NCI-H1092 (cell line): ENCODE data around the gene AHCYL2.
"Not testable (repeated sequence)": the region's sequence is repeated elsewhere in the genome, so short reads cannot be mapped to it uniquely, and the experiment has no call there.

Experiments used
- DNase-seq: peaks from one replicate; lab custom pipeline; 2025; lab: John Stamatoyannopoulos, UW

AHCYL2 gene

GRCh38 chr7:129209067-129209926, 15.5 kb upstream of the AHCYL2 start:
- DNase-seq: no peak

GRCh38 chr7:129210256-129210988, 14.4 kb upstream of the AHCYL2 start:
- DNase-seq: peak; percentile 77

GRCh38 chr7:129210989-129211312, 13.9 kb upstream of the AHCYL2 start:
- DNase-seq: no peak

- no peak for DNase-seq
These were observed 12.7 kb upstream of the AHCYL2 start for GRCh38 chr7:129212126-129212525.

- no peak for DNase-seq
These were observed 12.2 kb upstream of the AHCYL2 start for GRCh38 chr7:129212596-129212995.

- DNase-seq: peak; percentile 31
These were observed 11.0 kb upstream of the AHCYL2 start for GRCh38 chr7:129213828-129214227.

- not testable (repeated sequence) for DNase-seq
These were observed 9.1 kb upstream of the AHCYL2 start for GRCh38 chr7:129215691-129216090.

GRCh38 chr7:129216101-129216715, 8.6 kb upstream of the AHCYL2 start:
- not testable (repeated sequence) for DNase-seq

GRCh38 chr7:129216821-129217416, 7.9 kb upstream of the AHCYL2 start:
- not testable (repeated sequence) for DNase-seq

GRCh38 chr7:129218514-129219062, 6.2 kb upstream of the AHCYL2 start:
- DNase-seq: peak; percentile 77

- not testable (repeated sequence) for DNase-seq
These were observed 5.7 kb upstream of the AHCYL2 start for GRCh38 chr7:129219166-129219565.

GRCh38 chr7:129222064-129222463, 2.8 kb upstream of the AHCYL2 start:
- DNase-seq: no peak

- DNase-seq: peak; percentile 58
These were observed 538 bp downstream of the AHCYL2 start for GRCh38 chr7:129225206-129225930.

GRCh38 chr7:129225931-129226572, 1.2 kb downstream of the AHCYL2 start:
- no peak for DNase-seq

GRCh38 chr7:129227646-129228578, 3.1 kb downstream of the AHCYL2 start:
- DNase-seq: no peak

GRCh38 chr7:129228633-129229032, 3.8 kb downstream of the AHCYL2 start:
- no peak for DNase-seq

GRCh38 chr7:129231666-129232065, 6.8 kb downstream of the AHCYL2 start:
- no peak for DNase-seq

- DNase-seq: no peak
These were observed 13.7 kb downstream of the AHCYL2 start for GRCh38 chr7:129238546-129238945.

- DNase-seq: no peak
These were observed 15.4 kb downstream of the AHCYL2 start for GRCh38 chr7:129240119-129240820.
